GM12875 (cell line): ENCODE results near the gene CAMK1D.

Source experiments
- H3K4me3 ChIP-seq: one replicate; pipeline ENCODE4 v1.5.1; 2011; ENCODE audit warnings: low read depth, low read length, control low read depth
- CTCF ChIP-seq: IDR thresholded peaks from 2 replicates; pipeline ENCODE4 v1.5.1; 2011; ENCODE audit warnings: low read depth, mild to moderate bottlenecking, control low read depth, inconsistent platforms, low read length, moderate library complexity, borderline replicate concordance; ENCODE audit not compliant: insufficient read depth

The CAMK1D gene

GRCh38 chr10:12547301-12547771, 198.0 kb downstream of the CAMK1D start:
- H3K4me3 ChIP-seq: no peak overlapping the region
- no peak for TF ChIP-seq CTCF

GRCh38 chr10:12549297-12549696, 199.9 kb downstream of the CAMK1D start:
- no peak overlapping the region for H3K4me3 ChIP-seq
- TF ChIP-seq CTCF: peak; percentile 29; the same call in 1 of the 2 replicates

DNA sequence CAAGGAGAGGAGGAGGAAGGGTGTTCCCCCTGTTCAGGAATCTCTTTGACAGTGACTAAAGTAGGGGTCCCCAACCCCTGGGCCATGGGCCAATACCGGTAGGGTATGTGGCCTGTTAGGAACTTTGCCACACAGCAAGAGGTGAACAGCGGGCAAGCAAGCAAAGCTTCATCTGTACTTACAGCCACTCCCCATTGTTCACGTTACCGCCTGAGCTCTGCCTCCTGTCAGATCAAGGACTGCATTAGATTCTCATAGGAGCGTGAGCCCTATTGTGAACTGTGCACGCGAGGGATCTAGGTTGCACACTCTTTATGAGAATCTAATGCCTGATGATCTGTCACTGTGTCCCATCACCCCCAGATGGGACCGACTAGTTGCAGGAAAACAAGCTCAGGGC, 201.6 kb downstream of the CAMK1D start:
- no peak for TF ChIP-seq CTCF

GRCh38 chr10:12556039-12556438, 206.7 kb downstream of the CAMK1D start:
- no peak for TF ChIP-seq CTCF
- H3K4me3 ChIP-seq: no peak overlapping the region

More for the DNA sequence above, 201.6 kb downstream of the CAMK1D start:
- no peak overlapping the region for H3K4me3 ChIP-seq

- H3K4me3 ChIP-seq: no peak overlapping the region
- no peak for TF ChIP-seq CTCF
These were observed 210.3 kb downstream of the CAMK1D start for GRCh38 chr10:12559578-12560178.

- TF ChIP-seq CTCF: no peak
- H3K4me3 ChIP-seq: no peak overlapping the region
These were observed 212.0 kb downstream of the CAMK1D start for GRCh38 chr10:12561307-12561706.

DNA sequence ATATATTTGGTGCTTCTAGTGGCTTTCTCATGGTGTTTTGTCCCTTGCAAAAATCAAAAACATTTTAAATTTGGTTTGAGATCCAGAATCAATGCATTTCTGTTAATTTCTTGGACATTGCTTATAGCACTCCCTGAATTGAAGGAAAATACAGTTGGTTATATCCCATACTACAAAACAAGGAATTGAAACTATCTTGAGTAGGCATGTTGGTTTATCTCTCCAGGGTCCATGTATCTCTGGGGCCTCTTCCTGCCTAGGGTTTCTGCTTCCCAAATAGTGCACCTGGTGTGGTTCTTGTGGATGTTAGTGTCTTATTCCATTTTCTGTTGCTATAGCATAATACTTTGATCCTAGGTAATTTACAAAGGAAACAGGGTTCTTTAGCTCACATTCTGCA, 212.4 kb downstream of the CAMK1D start:
- TF ChIP-seq CTCF: no peak
- no peak overlapping the region for H3K4me3 ChIP-seq
